Neuronal stem cell (in vitro differentiated cells): ENCODE results near the gene SLC40A1.

Source experiments
- DNase-seq: peaks from one replicate; pipeline ENCODE4 v3.0.0-alpha.2; 2013; ENCODE audit warnings: low spot score
- H2AFZ ChIP-seq: one replicate; pipeline ENCODE4 v1.6.1; 2013; ENCODE audit warnings: mild to moderate bottlenecking, low read length, inconsistent platforms
- H2AK5ac ChIP-seq: 2 replicates; pipeline ENCODE4 v1.6.1; 2013; ENCODE audit warnings: low read depth, mild to moderate bottlenecking, inconsistent platforms, low read length, moderate library complexity, mixed read lengths
- H2BK120ac ChIP-seq: 2 replicates; pipeline ENCODE4 v1.6.1; 2013; ENCODE audit warnings: low read depth, mild to moderate bottlenecking, inconsistent platforms, low read length, moderate library complexity, mixed read lengths
- H2BK12ac ChIP-seq: one replicate; pipeline ENCODE4 v1.6.1; 2013; ENCODE audit warnings: low read length, inconsistent platforms
- H2BK15ac ChIP-seq: 2 replicates; pipeline ENCODE4 v1.6.1; 2013; ENCODE audit warnings: mild to moderate bottlenecking, low read length, inconsistent platforms, mixed read lengths
- H2BK5ac ChIP-seq: one replicate; pipeline ENCODE4 v1.6.1; 2013; ENCODE audit warnings: inconsistent platforms, mild to moderate bottlenecking, low read length, moderate library complexity
- H3K14ac ChIP-seq: one replicate; pipeline ENCODE4 v1.6.1; 2013; ENCODE audit warnings: low read length, inconsistent platforms
- H3K18ac ChIP-seq: 2 replicates; pipeline ENCODE4 v1.6.1; 2013; ENCODE audit warnings: low read length, inconsistent platforms
- H3K23ac ChIP-seq: 2 replicates; pipeline ENCODE4 v1.6.1; 2013; ENCODE audit warnings: low read depth, mild to moderate bottlenecking, mixed read lengths, low read length, inconsistent platforms; ENCODE audit not compliant: poor library complexity
- H3K27ac ChIP-seq: replicated peaks from 3 replicates; pipeline ENCODE4 v1.5.1; 2013; ENCODE audit warnings: low read length, inconsistent platforms
- H3K27me3 ChIP-seq, 3 experiments: 2 replicates each; pipeline ENCODE4 v1.6.1; 2013; ENCODE audit warnings: low read length in 3 of 3, mild to moderate bottlenecking in 2 of 3, inconsistent platforms in 1 of 3, low read depth in 1 of 3, mixed read lengths in 1 of 3, moderate library complexity in 1 of 3; ENCODE audit not compliant: control insufficient read depth in 3 of 3, insufficient read depth in 3 of 3
- H3K36me3 ChIP-seq, 2 donors: replicated peaks in 1 of 2; 2 replicates each; pipeline ENCODE4 v1.6.1; 2013; ENCODE audit warnings: low read length in 2 of 2; ENCODE audit not compliant: control insufficient read depth in 2 of 2, insufficient read depth in 2 of 2
- H3K4ac ChIP-seq: 2 replicates; pipeline ENCODE4 v1.6.1; 2013; ENCODE audit warnings: inconsistent platforms, mild to moderate bottlenecking, low read length, moderate library complexity
- H3K4me1 ChIP-seq, 2 donors: 1 replicate in 1 of 2; 2 replicates in 1 of 2; pipeline ENCODE4 v1.6.1; 2013; ENCODE audit warnings: low read length in 2 of 2, low read depth in 1 of 2; ENCODE audit not compliant: control insufficient read depth in 2 of 2, insufficient read depth in 1 of 2
- H3K4me2 ChIP-seq: one replicate; pipeline ENCODE4 v1.6.1; 2013; ENCODE audit warnings: mild to moderate bottlenecking, low read length, inconsistent platforms; ENCODE audit not compliant: insufficient read depth, poor library complexity, severe bottlenecking
- H3K4me3 ChIP-seq, 2 donors: 2 replicates each; pipeline ENCODE4 v1.5.1; 2013; ENCODE audit warnings: low read length in 2 of 2, mild to moderate bottlenecking in 2 of 2, inconsistent platforms in 1 of 2, moderate library complexity in 1 of 2
- H3K79me1 ChIP-seq: one replicate; pipeline ENCODE4 v1.6.1; 2013; ENCODE audit warnings: low read depth, mild to moderate bottlenecking, inconsistent platforms, low read length, moderate library complexity
- H3K9ac ChIP-seq: one replicate; pipeline ENCODE4 v1.6.1; 2013; ENCODE audit warnings: mild to moderate bottlenecking, low read depth, low read length, inconsistent platforms; ENCODE audit not compliant: poor library complexity
- H3K9me3 ChIP-seq, 2 donors: replicated peaks in 1 of 2; 2 replicates each; pipeline versions ENCODE3 to v1.6.1; 2013; ENCODE audit warnings: low read length in 2 of 2, mild to moderate bottlenecking in 2 of 2, inconsistent platforms in 1 of 2, low read depth in 1 of 2, mixed read lengths in 1 of 2, moderate library complexity in 1 of 2; ENCODE audit not compliant: control insufficient read depth in 2 of 2, insufficient read depth in 1 of 2
- H4K8ac ChIP-seq: one replicate; pipeline ENCODE4 v1.6.1; 2013; ENCODE audit warnings: low read depth, mild to moderate bottlenecking, inconsistent platforms, low read length, moderate library complexity
- H4K91ac ChIP-seq: one replicate; pipeline ENCODE4 v1.6.1; 2013; ENCODE audit warnings: low read length, low read depth, mild to moderate bottlenecking, inconsistent platforms; ENCODE audit not compliant: poor library complexity
- WGBS, 2 donors: extraction: QIAGEN DNeasy Blood & Tissue Kit; methylation state at CpG; one replicate each; pipeline ENCODE4 v1.1.7; 2013; ENCODE audit warnings: missing lambda C conversion rate in 2 of 2, mixed read lengths in 1 of 2; ENCODE audit not compliant: insufficient read length in 2 of 2, insufficient replicate concordance in 1 of 2; ENCODE audit errors: extremely low coverage in 2 of 2; 5-methylcytosine and 5-hydroxymethylcytosine counted together

Gene SLC40A1

GRCh38 chr2:189517847-189518535, 62.6 kb downstream of the SLC40A1 start:
- no peak overlapping the region for H3K9ac ChIP-seq
- H2AK5ac ChIP-seq: no peak overlapping the region
- no peak overlapping the region for H2BK5ac ChIP-seq
- H4K91ac ChIP-seq: no peak overlapping the region
- WGBS, 2 donors: no CpG with 5 or more reads among the region's 6 CpGs
- H4K8ac ChIP-seq: no peak overlapping the region
- no peaks in the 10 kb centered on the region for H3K27me3 ChIP-seq
- peaks cover 0 to 2% of the 10 kb centered on the region in 2 donors for H3K4me1 ChIP-seq
- H3K4me3 ChIP-seq: no peak overlapping the region
- H2BK15ac ChIP-seq: no peak overlapping the region
- H3K79me1 ChIP-seq: no peaks in the 10 kb centered on the region
- H2AFZ ChIP-seq: no peak overlapping the region
- H3K14ac ChIP-seq: no peak overlapping the region
- no peak overlapping the region for H3K23ac ChIP-seq
- no peaks in the 10 kb centered on the region for H3K36me3 ChIP-seq
- no peak overlapping the region for H2BK12ac ChIP-seq
- no peak overlapping the region for H2BK120ac ChIP-seq
- H3K27ac ChIP-seq: no peak overlapping the region
- H3K4me2 ChIP-seq: no peak overlapping the region
- no peak overlapping the region for H3K4ac ChIP-seq
- DNase-seq: no peak
- H3K9me3 ChIP-seq: no peaks in the 10 kb centered on the region
- no peak overlapping the region for H3K18ac ChIP-seq

GRCh38 chr2:189516546-189516945, 64.0 kb downstream of the SLC40A1 start:
- H3K14ac ChIP-seq: no peak overlapping the region
- H3K27ac ChIP-seq: no peak overlapping the region
- H2BK5ac ChIP-seq: no peak overlapping the region
- no peak overlapping the region for H2BK120ac ChIP-seq
- H4K91ac ChIP-seq: no peak overlapping the region
- no peak for DNase-seq
- H2BK15ac ChIP-seq: no peak overlapping the region
- H2AK5ac ChIP-seq: no peak overlapping the region
- H2BK12ac ChIP-seq: no peak overlapping the region
- H4K8ac ChIP-seq: no peak overlapping the region
- H3K9ac ChIP-seq: no peak overlapping the region
- no peaks in the 10 kb centered on the region for H3K4me1 ChIP-seq
- no peak overlapping the region for H3K4me3 ChIP-seq
- H3K79me1 ChIP-seq: no peaks in the 10 kb centered on the region
- H3K23ac ChIP-seq: no peak overlapping the region
- H2AFZ ChIP-seq: no peak overlapping the region
- H3K36me3 ChIP-seq: no peaks in the 10 kb centered on the region
- no peak overlapping the region for H3K4ac ChIP-seq
- no peak overlapping the region for H3K18ac ChIP-seq
- H3K4me2 ChIP-seq: no peak overlapping the region
- no CpG with 5 or more reads among the region's 3 CpGs for WGBS, 2 donors
- H3K9me3 ChIP-seq: no peaks in the 10 kb centered on the region
- no peaks in the 10 kb centered on the region for H3K27me3 ChIP-seq

GRCh38 chr2:189515264-189515663, 65.3 kb downstream of the SLC40A1 start:
- WGBS, 2 donors: no CpG with 5 or more reads among the region's 1 CpG
- Histone ChIP-seq H3K9me3 (no peaks in the 10 kb centered on the region), H2BK12ac (no peak overlapping the region)

GRCh38 chr2:189514104-189514503, 66.5 kb downstream of the SLC40A1 start:
- H4K91ac ChIP-seq: no peak overlapping the region
- H3K4me1 ChIP-seq: no peaks in the 10 kb centered on the region
- WGBS, 2 donors: no CpG with 5 or more reads among the region's 3 CpGs
- no peak overlapping the region for H3K14ac ChIP-seq
- H2BK5ac ChIP-seq: no peak overlapping the region
- no peak for DNase-seq
- no peaks in the 10 kb centered on the region for H3K36me3 ChIP-seq
- H3K18ac ChIP-seq: no peak overlapping the region
- H3K23ac ChIP-seq: no peak overlapping the region
- H2BK12ac ChIP-seq: no peak overlapping the region
- H3K9me3 ChIP-seq: no peaks in the 10 kb centered on the region
- no peak overlapping the region for H2AK5ac ChIP-seq
- H3K27me3 ChIP-seq: no peaks in the 10 kb centered on the region
- no peak overlapping the region for H3K4ac ChIP-seq
- H3K4me3 ChIP-seq: no peak overlapping the region
- H3K79me1 ChIP-seq: no peaks in the 10 kb centered on the region
- H2AFZ ChIP-seq: no peak overlapping the region
- H4K8ac ChIP-seq: no peak overlapping the region
- no peak overlapping the region for H3K9ac ChIP-seq
- H2BK15ac ChIP-seq: no peak overlapping the region
- no peak overlapping the region for H3K27ac ChIP-seq
- H3K4me2 ChIP-seq: no peak overlapping the region
- no peak overlapping the region for H2BK120ac ChIP-seq

More at GRCh38 chr2:189515264-189515663, 65.3 kb downstream of the SLC40A1 start:
- Histone ChIP-seq H4K91ac (no peak overlapping the region), H3K4me2 (no peak overlapping the region), H2BK120ac (no peak overlapping the region), H3K79me1 (no peaks in the 10 kb centered on the region), H3K27ac (no peak overlapping the region), H3K27me3 (no peaks in the 10 kb centered on the region), H3K4me1 (no peaks in the 10 kb centered on the region), H2AFZ (no peak overlapping the region), H2BK15ac (no peak overlapping the region), H3K18ac (no peak overlapping the region), H3K4me3 (no peak overlapping the region), H3K9ac (no peak overlapping the region), H4K8ac (no peak overlapping the region), H3K14ac (no peak overlapping the region), H3K36me3 (no peaks in the 10 kb centered on the region), H3K23ac (no peak overlapping the region), H2AK5ac (no peak overlapping the region), H2BK5ac (no peak overlapping the region), H3K4ac (no peak overlapping the region)
- no peak for DNase-seq
